GM18505 (cell line): ENCODE data around the gene EEFSEC.

Experiments used
- ATAC-seq: cut with Tn5 transposase; IDR thresholded peaks from one replicate; pipeline ENCODE4 v1.9.1; 2021; ENCODE audit not compliant: unreplicated experiment
- POLR2A ChIP-seq: IDR thresholded peaks from 4 replicates; pipeline ENCODE4 v1.6.1; 2011; ENCODE audit warnings: borderline replicate concordance; ENCODE audit not compliant: insufficient read depth, insufficient read length; ENCODE audit errors: extremely low read depth

The EEFSEC gene

DNA sequence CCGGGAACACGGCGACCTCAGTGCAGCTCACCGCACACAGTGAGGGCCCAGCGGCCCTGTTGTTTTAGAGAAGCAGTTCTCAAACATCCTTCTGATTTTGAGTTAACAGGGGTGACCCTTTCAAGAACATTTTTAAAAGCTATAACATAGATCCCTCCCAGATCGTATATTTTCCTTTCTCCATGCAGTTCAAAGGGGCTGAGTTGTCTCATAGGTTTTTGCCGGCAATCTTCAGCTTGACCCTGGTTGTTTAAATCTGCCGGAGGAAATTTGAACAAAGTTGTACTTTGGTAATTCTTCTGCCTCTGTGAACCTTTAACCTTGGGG lies 14.3 kb downstream of the EEFSEC start:
- no peak for TF ChIP-seq POLR2A

DNA sequence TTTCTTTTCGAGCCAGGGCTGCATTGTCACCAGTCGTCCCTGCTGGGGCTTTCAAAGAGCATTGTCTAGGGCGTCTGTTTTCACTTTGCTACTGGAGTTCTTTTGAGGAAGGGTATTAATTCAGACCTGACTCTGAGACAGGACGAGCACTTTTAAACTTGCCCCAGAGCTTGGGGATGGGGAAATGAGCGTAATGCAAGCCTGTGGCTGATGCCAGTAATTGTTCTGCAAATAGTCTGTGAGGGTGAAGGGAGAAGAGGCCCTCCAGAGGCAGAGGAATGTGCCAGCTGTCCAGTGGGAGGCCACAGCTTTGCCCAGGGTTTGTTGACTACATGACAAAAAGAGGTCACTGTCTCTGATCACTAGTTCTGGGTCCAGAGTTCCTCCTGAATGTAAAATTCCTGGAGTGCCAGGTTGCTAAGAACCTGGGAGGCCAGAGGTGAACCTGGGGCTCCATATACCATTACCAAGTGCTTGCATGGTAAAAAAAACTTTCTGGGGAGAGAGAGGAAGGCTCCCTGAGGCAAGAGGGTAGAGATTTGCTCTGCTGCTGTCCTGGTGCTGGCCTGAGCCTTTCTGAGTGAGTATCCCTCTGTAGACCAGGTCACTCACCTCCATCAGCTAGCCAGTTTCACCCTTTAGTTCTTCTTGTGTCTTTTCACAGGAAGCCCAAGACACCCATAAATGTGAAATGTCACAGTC lies 14.8 kb downstream of the EEFSEC start:
- no peak for TF ChIP-seq POLR2A
- no peak for ATAC-seq

More for the DNA sequence above, 14.3 kb downstream of the EEFSEC start:
- ATAC-seq: no peak

DNA sequence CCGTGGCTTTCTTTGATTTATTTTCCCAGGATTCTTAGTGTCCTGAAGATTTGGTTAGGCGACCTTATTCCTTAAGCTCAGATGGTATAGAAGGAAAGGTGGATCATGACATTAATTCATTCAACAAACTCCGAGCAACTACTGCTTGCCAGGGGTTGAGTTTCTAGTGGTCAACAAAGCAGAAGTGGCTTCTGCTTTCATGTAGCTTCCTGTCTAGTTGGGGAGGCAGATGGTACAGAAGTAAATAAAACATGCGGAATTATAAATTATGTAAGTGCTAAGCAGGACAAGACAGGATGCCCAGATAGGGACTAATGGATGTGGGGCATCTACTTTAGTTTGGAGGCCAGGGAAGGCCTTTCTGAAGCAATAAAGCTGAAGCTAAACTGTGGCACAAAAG lies 15.6 kb downstream of the EEFSEC start:
- ATAC-seq: no peak
- no peak for TF ChIP-seq POLR2A

DNA sequence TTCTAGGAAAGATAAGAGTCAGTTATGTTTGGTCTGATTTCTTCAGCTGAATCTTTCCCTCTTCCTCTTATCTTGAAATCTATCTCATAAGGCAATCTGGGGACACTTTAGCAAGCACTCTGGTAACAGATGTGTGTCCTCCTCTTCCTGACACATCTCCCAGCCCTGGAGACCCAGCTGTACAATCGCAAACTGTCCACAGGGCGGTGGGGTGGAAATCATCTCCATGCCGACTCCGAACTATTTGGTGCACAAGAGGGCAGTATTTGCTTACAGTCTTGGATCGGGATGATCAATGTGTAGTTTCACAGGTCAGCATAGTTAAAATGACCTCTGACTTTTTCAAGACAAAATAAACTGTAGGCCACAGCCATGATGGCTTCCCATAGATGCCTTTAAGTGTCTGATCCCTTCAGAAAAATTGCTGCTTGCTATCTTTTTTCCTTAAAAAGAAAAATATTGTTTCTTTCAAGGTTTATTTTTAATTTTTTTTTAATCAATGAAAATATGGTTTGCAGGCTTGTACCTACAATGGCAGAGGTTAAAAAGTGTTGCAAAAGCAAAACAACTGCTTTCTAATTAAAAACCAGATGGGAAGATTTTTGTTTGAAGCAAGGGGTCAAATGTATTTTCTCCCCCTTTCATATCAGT lies 17.7 kb downstream of the EEFSEC start:
- ATAC-seq: no peak
- no peak for TF ChIP-seq POLR2A

DNA sequence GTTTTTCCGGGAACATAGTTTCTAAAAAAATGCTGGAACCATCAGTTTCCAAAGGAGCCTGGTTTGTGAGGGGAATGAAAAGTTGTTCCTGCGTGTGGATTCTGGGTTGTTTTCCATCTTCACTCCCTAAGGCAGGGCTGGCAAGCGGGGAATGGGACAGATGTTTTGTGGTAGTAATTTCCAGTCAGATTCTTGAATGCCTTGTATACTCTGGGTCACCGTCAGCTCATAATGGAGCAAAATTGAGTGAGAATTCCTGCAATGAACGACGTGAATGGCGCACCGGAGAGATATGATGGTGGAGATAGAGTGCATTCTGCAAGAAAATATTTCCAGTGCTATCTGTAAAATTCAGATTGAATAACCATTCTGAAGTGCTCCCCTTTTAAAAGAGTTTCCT lies 19.9 kb downstream of the EEFSEC start:
- no peak for ATAC-seq
- TF ChIP-seq POLR2A: no peak

DNA sequence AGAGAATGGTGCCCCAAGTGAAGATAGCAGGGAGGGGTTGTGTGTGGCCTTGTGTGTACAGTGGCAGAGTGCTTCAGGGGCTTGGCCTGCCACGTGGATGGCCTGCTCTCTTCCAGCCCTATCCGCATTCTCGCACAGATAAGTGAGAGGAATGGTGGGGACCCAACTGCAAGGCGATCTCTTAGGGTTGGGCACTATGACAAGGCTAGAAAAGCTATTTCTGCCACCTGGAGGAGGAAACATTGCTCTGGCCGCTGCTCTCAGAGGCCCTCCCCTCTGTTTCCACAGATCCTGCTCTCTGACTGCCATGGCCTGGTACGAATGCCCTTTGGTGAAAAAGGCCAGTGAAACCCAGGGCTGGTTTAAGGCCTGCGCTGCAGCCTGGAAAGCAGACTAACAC lies 20.6 kb downstream of the EEFSEC start:
- ATAC-seq: no peak
- TF ChIP-seq POLR2A: no peak

DNA sequence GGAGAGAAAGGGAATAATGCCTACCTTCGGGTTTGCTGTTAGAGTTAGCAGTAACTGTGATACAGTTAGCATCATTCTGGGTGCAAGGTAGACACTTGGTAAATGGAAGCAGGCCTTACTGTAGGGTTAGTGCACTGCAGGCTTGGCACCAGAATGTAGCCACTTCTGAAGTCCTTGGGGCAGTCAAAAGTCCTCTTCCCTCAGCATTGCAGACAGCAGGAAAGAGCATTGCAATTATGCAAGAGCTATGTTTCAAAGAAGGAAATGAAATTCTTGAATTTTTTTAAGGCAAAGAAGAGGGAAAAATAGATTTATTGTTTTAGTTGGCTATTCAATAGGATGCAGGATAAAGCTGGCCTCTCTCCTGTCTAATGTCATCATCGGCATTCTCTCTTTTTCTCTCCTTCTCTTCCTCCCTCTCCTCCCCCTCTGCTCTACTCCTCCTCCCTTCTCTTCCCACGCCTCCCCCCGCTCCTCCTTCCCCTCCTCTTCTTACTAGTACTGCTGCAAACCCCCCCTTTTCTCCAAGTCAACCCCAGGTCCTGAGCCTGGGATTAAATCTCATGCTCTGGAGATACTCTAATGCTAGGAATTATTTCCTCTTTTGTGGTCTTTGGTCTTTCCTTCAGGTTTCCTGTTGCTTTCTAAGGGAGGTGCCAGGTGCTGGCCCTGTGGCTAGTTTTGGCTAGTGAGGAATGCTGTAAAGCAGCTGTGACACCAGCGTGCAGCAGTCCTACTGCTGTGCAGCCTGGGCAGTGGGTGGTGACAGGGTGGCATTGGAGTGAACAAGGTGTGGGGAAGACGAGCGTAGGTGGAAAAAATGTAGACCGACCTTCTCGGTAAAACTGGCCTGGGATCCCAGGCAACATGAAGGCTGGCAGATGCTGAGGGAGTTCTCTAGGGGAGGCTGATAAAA lies 21.7 kb downstream of the EEFSEC start:
- no peak for TF ChIP-seq POLR2A
- no peak for ATAC-seq

DNA sequence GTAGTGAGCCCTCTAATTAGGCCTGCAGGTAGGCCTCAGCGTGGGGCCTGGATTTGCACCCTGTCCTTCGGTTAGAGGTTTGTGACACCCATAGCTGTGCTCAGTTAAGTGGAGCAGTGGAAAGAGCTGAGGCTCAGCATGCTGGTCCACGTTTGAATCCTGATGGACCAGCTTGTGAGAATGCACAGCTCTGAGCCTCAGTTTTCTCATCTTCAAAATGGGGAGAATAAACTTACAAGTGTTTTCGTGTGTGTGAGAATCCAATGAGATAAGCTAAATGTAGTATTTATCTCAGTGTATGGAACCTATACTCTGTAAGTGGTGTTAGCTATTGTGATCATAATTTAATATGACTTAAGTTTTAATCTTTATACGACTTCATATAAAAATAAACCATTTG lies 22.5 kb downstream of the EEFSEC start:
- ATAC-seq: no peak
- no peak for TF ChIP-seq POLR2A

DNA sequence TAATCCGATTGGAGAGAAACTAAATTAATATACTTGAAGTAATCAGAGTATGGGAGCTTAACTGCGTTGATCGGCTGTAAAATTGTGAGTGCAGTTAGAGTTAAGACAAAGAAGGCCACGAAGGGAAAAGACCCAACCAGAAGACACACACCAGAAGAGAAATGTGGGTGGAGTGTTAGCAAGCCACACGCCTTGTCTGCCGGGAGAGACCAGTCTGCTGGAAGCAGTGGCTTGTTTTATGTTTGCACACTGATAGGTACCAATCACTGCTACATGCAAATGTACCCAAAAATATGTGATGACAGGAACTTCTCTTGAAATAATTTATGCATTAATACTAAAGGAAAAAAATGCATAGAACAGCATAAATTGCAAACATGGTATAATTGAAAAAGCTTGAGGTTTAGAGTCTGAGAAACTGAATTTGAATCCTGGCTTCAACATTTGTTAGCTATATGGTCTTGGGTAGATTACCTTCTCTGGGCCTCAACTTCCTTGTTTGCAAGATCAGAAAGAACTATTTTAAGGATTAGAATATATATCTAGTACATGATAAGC lies 23.1 kb downstream of the EEFSEC start:
- TF ChIP-seq POLR2A: no peak
- ATAC-seq: no peak

DNA sequence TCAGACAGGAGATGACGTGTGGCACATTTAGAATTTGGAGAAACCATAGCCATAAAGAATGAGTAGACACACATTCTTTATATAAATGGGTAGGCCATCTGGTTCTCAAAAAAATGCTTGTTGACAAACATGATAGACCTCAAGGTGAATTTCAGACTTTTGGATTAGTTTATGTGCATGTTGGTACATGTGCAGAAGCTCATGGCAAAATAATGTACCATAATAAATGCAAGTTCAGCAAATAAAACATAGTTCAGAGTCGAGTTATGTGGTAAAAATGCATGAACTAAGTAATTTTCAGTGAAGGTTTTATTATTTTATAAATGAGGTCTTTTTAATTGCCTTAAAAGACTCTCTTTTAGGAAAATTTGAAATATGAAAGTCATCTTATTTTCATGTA lies 24.6 kb downstream of the EEFSEC start:
- TF ChIP-seq POLR2A: no peak
- ATAC-seq: no peak

DNA sequence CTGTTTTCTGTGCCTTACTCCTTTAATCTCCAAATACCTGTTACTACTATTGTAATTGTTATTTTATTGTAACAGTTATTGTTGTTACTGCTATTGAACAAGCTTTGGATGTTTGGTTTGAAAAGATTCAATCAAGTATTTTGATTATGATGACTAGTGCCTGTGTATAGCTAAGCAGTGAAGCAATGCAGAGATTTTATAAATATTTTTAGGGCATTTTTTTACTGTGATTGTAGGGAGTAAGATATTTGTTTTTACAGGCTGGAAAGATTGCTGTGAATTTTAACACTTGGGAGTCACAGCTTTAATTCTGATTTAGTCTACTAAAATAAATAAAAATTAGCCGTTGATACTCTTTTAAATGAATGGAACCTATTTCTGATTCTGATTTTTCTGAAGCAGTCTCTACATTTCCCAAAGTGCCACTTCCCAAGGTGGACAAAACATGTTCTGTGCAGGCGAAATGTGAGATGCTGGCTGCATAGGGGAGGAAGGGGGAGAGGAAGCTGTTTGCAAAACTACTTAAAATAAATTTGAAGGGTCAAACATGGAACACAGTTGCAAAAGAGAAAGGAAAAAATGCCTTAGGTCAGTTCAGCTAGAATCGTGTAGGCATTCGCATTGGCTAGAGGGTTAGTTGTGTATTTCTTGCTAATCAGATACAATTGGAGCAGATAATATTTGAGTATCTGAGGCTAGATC lies 25.7 kb downstream of the EEFSEC start:
- no peak for TF ChIP-seq POLR2A
- ATAC-seq: no peak

DNA sequence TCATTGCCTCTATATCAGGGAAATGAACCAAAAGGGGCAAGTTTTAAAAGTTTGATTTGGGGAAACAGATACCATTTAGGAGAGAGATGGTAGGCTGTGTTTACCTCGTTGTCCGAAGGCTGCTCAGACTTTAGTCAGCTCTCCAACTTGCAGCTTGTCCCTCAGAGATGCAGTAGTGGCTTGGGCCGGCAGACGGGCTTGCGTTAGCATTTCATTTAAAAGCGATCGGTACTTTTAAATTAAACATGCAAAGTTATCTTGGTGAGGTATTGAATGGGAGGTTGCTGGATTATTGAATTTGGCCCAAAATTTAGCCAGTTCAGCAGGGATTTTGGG lies 26.2 kb downstream of the EEFSEC start:
- no peak for ATAC-seq
- no peak for TF ChIP-seq POLR2A

DNA sequence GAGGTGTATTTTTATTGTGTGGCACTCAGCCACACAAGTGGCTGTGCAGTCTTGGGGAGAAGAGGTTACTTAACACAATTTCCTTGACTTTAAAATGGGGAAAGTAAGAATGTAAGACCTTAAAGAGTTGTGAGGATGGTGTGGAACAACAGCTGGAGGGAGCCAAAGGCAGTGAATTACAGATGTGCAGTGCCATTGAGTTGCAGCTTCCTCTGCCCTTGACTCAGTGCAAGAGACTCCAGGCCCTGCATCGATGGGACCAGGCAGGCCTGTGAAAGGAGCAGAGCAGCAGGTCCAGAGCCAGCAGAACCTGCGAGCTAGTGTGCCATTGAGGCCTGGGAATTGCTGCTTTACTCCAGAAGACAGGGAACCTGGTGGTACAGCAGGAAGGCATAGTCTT lies 27.2 kb downstream of the EEFSEC start:
- no peak for TF ChIP-seq POLR2A
- ATAC-seq: no peak
